Endothelial cell of umbilical vein (primary cell): ENCODE data around the gene SYMPK. TPM values are rescaled to one million over a fixed set of nuclear protein-coding genes. Genes with fewer than 3 reads are reported as not detected.

Experiments used
- BruUV-seq: library from RNA; stranded (reverse); fragments of 400-500 nt; replicated peaks from 2 replicates; lab custom pipeline; 2021; lab: Mats Ljungman, UMichigan
- CTCF ChIA-PET: fragments of 300-600, 350-600 bp; sonication (Branson Sonifier 250); formaldehyde crosslinking; loops from one replicate; lab custom pipeline; 2021; ENCODE audit warnings: antibody characterized with exemption, inconsistent platforms; lab: Charles Lee
- POLR2A ChIA-PET: fragments of 300-600, 350-600 bp; sonication (Branson Sonifier 250); formaldehyde crosslinking; loops from one replicate; lab custom pipeline; 2021; ENCODE audit warnings: antibody characterized with exemption, inconsistent platforms; lab: Charles Lee
- DNase-seq: peaks from one replicate; pipeline ENCODE4 v3.0.0-alpha.2; 2011; ENCODE audit warnings: low read depth, low spot score
- FAIRE-seq: peaks from 2 replicates; lab custom pipeline; 2011; peaks lifted over from hg19 to GRCh38; lab: Jason Lieb, UNC
- H2AFZ ChIP-seq: 2 replicates; pipeline ENCODE4 v1.6.0; 2012; ENCODE audit warnings: low read depth, low read length, control low read depth, inconsistent platforms
- H3K27ac ChIP-seq: 2 replicates; pipeline ENCODE4 v1.5.1; 2011; ENCODE audit warnings: low read depth, mild to moderate bottlenecking, control low read depth, low read length, moderate library complexity; ENCODE audit not compliant: insufficient read depth
- H3K27me3 ChIP-seq, 2 experiments: 2 replicates each; pipeline versions ENCODE4 v1.6.0 to v1.6.1; 2011; ENCODE audit warnings: low read length in 2 of 2, mixed read lengths in 1 of 2; ENCODE audit not compliant: control insufficient read depth in 2 of 2, insufficient read depth in 2 of 2
- H3K36me3 ChIP-seq, 2 experiments: 2 replicates in 1 of 2; 3 replicates in 1 of 2; pipeline ENCODE4 v1.5.1; 2011; ENCODE audit warnings: low read length in 2 of 2, mild to moderate bottlenecking in 1 of 2, moderate library complexity in 1 of 2; ENCODE audit not compliant: control insufficient read depth in 2 of 2, insufficient read depth in 2 of 2; ENCODE audit errors: extremely low read depth in 1 of 2
- H3K4me1 ChIP-seq: 3 replicates; pipeline ENCODE4 v1.5.1; 2011; ENCODE audit warnings: mild to moderate bottlenecking, low read length; ENCODE audit not compliant: control insufficient read depth, insufficient read depth; ENCODE audit errors: extremely low read depth
- H3K4me2 ChIP-seq: 2 replicates; pipeline ENCODE4 v1.6.1; 2011; ENCODE audit warnings: low read length, control low read depth, mixed read lengths; ENCODE audit not compliant: insufficient read depth
- H3K4me3 ChIP-seq, 3 experiments: fragments of 200-600 bp in 1 of 3; sonication (generic), shearing (Covaris generic) in 1 of 3; replicated peaks in 1 of 3; 2 replicates each; pipeline ENCODE4 v1.5.1; 2011 to 2016; ENCODE audit warnings: control low read depth in 3 of 3, low read length in 3 of 3, mild to moderate bottlenecking in 2 of 3, inconsistent platforms in 1 of 3, low read depth in 1 of 3, moderate library complexity in 1 of 3; ENCODE audit not compliant: insufficient read depth in 1 of 3
- H3K79me2 ChIP-seq: 2 replicates; pipeline ENCODE4 v1.6.0; 2012; ENCODE audit warnings: low read length, inconsistent platforms; ENCODE audit not compliant: control insufficient read depth, insufficient read depth
- H3K9ac ChIP-seq: replicated peaks from 2 replicates; pipeline ENCODE3; 2011; ENCODE audit warnings: low read length, control low read depth; ENCODE audit not compliant: insufficient read depth; ENCODE audit errors: extremely low read depth
- H3K9me1 ChIP-seq: replicated peaks from 3 replicates; pipeline ENCODE4 v1.6.0; 2011; ENCODE audit warnings: mild to moderate bottlenecking, low read length; ENCODE audit not compliant: control insufficient read depth, insufficient read depth; ENCODE audit errors: extremely low read depth
- H3K9me3 ChIP-seq: replicated peaks from 2 replicates; pipeline ENCODE4 v1.5.1; 2012; ENCODE audit warnings: low read length, inconsistent platforms; ENCODE audit not compliant: control insufficient read depth, insufficient read depth
- H4K20me1 ChIP-seq: replicated peaks from 2 replicates; pipeline ENCODE3; 2011; ENCODE audit warnings: mild to moderate bottlenecking, low read length; ENCODE audit not compliant: control insufficient read depth, insufficient read depth; ENCODE audit errors: extremely low read depth
- EZH2 ChIP-seq: IDR thresholded peaks from 2 replicates; pipeline ENCODE4 v1.6.1; 2012; ENCODE audit warnings: borderline replicate concordance, low read depth, mild to moderate bottlenecking, moderate library complexity, low read length, inconsistent platforms; ENCODE audit not compliant: severe bottlenecking
- FOS ChIP-seq: IDR thresholded peaks from 2 replicates; pipeline ENCODE4 v1.6.1; 2011; ENCODE audit warnings: mild to moderate bottlenecking, low read length, moderate library complexity, borderline replicate concordance; ENCODE audit not compliant: insufficient read depth
- GATA2 ChIP-seq: IDR thresholded peaks from 2 replicates; pipeline ENCODE4 v1.7.0; 2011; ENCODE audit warnings: low read depth, mild to moderate bottlenecking, moderate library complexity, mixed read lengths, low read length; ENCODE audit not compliant: insufficient read length, insufficient read depth
- JUN ChIP-seq: IDR thresholded peaks from 2 replicates; pipeline ENCODE4 v1.6.1; 2011; ENCODE audit warnings: borderline replicate concordance, low read depth; ENCODE audit not compliant: insufficient read length, insufficient read depth
- MYC ChIP-seq: IDR thresholded peaks from one replicate; pipeline ENCODE4 v1.6.1; 2011; ENCODE audit warnings: mild to moderate bottlenecking, low read depth, low read length
- POLR2A ChIP-seq: IDR thresholded peaks from 2 replicates; pipeline ENCODE4 v1.6.1; 2012; ENCODE audit warnings: low read depth, mild to moderate bottlenecking, control low read depth, low read length
- POLR2AphosphoS5 ChIP-seq: IDR thresholded peaks from 2 replicates; pipeline ENCODE4 v1.6.1; 2012; ENCODE audit warnings: low read depth, mild to moderate bottlenecking, control low read depth, low read length, moderate library complexity; ENCODE audit not compliant: insufficient read depth
- dilution Hi-C: fragments of 300-500 bp; cut with MboI; formaldehyde crosslinking; loops from one replicate; pipeline ENCODE4 v1.15.0; 2019; ENCODE audit warnings: low sequenced_read_pairs; ENCODE audit not compliant: extremely low pct_ligation_motif_present
- intact Hi-C: fragments of 100-400 bp; cut with micrococcal nuclease; formaldehyde crosslinking; loops from one replicate; pipeline ENCODE4 v1.10.0; 2022
- polyA plus RNA-seq, 4 experiments: library from polyadenylated mRNA; depleted of rRNA in 3 of 4; stranded (reverse) in 3 of 4; unstranded in 1 of 4; fragments of >200 nt; gene quantifications; 2 replicates each; pipeline versions ENCODE4 v1.2.1 to v1.2.3, GENCODE V29; 2011 to 2012; ENCODE audit warnings: missing spikeins in 1 of 4
- total RNA-seq: library from RNA; stranded (reverse); gene quantifications from 2 replicates; pipeline ENCODE4 v1.2.3, GENCODE V29; 2021
- TF ChIP-seq, protein P1 (sequence below), 2 donors: IDR thresholded peaks; 1 replicate in 1 of 2; 2 replicates in 1 of 2; pipeline ENCODE4 v1.5.1; 2011; ENCODE audit warnings: low read length in 2 of 2, mild to moderate bottlenecking in 2 of 2, moderate library complexity in 2 of 2, control low read depth in 1 of 2, inconsistent platforms in 1 of 2, low read depth in 1 of 2; ENCODE audit not compliant: insufficient read depth in 1 of 2; ENCODE audit errors: extremely low read depth in 1 of 2
- TF ChIP-seq, protein P2 (sequence below): IDR thresholded peaks from 2 replicates; pipeline ENCODE4 v1.6.1; 2011; ENCODE audit not compliant: insufficient read depth, insufficient read length

The SYMPK gene
- total and polyA plus RNA-seq, 2 donors (not counting 3 experiments of a cell fraction or from before 2014, with no cell fraction given), result 89.8 to 95.7 TPM

DNA sequence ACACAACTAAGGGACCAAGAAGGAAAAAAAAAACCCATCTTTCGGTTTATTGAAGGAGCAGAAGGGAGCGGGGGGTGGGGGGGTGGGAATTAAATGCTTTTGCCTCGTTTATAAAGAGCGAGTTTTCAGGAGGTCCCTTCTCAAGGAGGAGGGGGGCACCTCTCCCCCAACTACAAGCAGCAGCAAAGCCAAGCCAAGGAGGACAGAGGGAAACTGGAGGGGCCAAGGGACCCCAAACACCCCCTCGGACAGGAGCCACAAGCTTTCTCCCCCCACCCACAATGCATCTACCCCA lies 20.6 kb upstream of the SYMPK start:
- no peaks in the 10 kb centered on the region for H3K9me1 ChIP-seq
- DNase-seq (no peak), FAIRE-seq (no peak)
- no peaks in the 10 kb centered on the region for H3K36me3 ChIP-seq
- H3K27ac ChIP-seq, result no peak overlapping the region
- no peak overlapping the region for H3K4me3 ChIP-seq
- dilution Hi-C loops (no loop called here), intact Hi-C loops (loop anchor here (1.0 kb wide), 3 partner anchors 20 to 132 kb away; partner anchors contain the start of gene SYMPK)
- no peak for TF ChIP-seq EZH2
- no peak for TF ChIP-seq GATA2
- no peak for TF ChIP-seq POLR2AphosphoS5
- TF ChIP-seq, protein P1, sequence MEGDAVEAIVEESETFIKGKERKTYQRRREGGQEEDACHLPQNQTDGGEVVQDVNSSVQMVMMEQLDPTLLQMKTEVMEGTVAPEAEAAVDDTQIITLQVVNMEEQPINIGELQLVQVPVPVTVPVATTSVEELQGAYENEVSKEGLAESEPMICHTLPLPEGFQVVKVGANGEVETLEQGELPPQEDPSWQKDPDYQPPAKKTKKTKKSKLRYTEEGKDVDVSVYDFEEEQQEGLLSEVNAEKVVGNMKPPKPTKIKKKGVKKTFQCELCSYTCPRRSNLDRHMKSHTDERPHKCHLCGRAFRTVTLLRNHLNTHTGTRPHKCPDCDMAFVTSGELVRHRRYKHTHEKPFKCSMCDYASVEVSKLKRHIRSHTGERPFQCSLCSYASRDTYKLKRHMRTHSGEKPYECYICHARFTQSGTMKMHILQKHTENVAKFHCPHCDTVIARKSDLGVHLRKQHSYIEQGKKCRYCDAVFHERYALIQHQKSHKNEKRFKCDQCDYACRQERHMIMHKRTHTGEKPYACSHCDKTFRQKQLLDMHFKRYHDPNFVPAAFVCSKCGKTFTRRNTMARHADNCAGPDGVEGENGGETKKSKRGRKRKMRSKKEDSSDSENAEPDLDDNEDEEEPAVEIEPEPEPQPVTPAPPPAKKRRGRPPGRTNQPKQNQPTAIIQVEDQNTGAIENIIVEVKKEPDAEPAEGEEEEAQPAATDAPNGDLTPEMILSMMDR (IDR thresholded peaks at IDR 0.05; ENCODE audit: extremely low read depth in 1 of 2, insufficient read depth in 1 of 2, low read depth in 1 of 2, low read length in 2 of 2), result no peak
- TF ChIP-seq FOS, result no peak
- TF ChIP-seq POLR2A, result no peak
- TF ChIP-seq MYC, result no peak
- no peak for TF ChIP-seq JUN
- TF ChIP-seq, protein P2, sequence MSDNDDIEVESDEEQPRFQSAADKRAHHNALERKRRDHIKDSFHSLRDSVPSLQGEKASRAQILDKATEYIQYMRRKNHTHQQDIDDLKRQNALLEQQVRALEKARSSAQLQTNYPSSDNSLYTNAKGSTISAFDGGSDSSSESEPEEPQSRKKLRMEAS, result no peak
- no TSS peak for BruUV-seq
- no peaks in the 10 kb centered on the region for H4K20me1 ChIP-seq
- no peak overlapping the region for H3K4me2 ChIP-seq
- no peaks in the 10 kb centered on the region for H3K9me3 ChIP-seq
- peaks cover 3% of the 10 kb centered on the region for H3K79me2 ChIP-seq
- H2AFZ ChIP-seq, result no peak overlapping the region
- CTCF ChIA-PET, result interaction anchor here (1.0 kb wide), 1 partner anchor 13 kb away, joined by 4 read pairs; no protein-coding TSS in a partner anchor
- H3K4me1 ChIP-seq, result peaks cover 10% of the 10 kb centered on the region
- POLR2A ChIA-PET, result no interaction called here
- no peak overlapping the region for H3K9ac ChIP-seq
- no peaks in the 10 kb centered on the region for H3K27me3 ChIP-seq
